ENCODE measurements around the gene PSMB7.

DNA sequence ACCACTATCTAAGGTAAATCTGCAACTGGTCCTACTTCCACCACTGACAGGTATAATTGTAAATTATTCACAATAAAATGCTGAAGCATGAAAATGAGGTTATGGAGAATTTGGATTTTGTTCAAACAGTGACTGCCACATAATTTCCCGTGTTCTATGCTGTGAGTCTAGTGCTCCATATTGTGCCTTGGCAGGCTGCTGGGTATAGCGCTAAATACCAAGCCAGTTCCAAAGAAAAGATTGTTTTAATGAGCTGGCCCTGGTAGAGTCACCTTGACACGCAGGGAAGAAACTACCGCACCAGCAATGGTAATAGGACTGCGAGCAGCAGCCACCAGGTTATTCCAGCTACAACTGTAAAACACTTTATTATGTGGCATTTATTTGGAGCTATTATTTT lies 30.4 kb downstream of the PSMB7 start:
- TF ChIP-seq, protein P1, sequence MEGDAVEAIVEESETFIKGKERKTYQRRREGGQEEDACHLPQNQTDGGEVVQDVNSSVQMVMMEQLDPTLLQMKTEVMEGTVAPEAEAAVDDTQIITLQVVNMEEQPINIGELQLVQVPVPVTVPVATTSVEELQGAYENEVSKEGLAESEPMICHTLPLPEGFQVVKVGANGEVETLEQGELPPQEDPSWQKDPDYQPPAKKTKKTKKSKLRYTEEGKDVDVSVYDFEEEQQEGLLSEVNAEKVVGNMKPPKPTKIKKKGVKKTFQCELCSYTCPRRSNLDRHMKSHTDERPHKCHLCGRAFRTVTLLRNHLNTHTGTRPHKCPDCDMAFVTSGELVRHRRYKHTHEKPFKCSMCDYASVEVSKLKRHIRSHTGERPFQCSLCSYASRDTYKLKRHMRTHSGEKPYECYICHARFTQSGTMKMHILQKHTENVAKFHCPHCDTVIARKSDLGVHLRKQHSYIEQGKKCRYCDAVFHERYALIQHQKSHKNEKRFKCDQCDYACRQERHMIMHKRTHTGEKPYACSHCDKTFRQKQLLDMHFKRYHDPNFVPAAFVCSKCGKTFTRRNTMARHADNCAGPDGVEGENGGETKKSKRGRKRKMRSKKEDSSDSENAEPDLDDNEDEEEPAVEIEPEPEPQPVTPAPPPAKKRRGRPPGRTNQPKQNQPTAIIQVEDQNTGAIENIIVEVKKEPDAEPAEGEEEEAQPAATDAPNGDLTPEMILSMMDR (conservative IDR thresholded peaks at IDR 0.05 in 1 of 2, IDR thresholded peaks at IDR 0.05 in 1 of 2; ENCODE audit: low read depth in 1 of 2, low read length in 2 of 2), result no peak
- TF ChIP-seq EZH2 (IDR thresholded peaks at IDR 0.05; ENCODE audit: low read length, missing control alignments), result no peak
